ENCODE data around the gene ADCY1.

The ADCY1 gene

GRCh38 chr7:45712872-45713668, 138.9 kb downstream of the ADCY1 start:
- TF ChIP-seq, protein P1, sequence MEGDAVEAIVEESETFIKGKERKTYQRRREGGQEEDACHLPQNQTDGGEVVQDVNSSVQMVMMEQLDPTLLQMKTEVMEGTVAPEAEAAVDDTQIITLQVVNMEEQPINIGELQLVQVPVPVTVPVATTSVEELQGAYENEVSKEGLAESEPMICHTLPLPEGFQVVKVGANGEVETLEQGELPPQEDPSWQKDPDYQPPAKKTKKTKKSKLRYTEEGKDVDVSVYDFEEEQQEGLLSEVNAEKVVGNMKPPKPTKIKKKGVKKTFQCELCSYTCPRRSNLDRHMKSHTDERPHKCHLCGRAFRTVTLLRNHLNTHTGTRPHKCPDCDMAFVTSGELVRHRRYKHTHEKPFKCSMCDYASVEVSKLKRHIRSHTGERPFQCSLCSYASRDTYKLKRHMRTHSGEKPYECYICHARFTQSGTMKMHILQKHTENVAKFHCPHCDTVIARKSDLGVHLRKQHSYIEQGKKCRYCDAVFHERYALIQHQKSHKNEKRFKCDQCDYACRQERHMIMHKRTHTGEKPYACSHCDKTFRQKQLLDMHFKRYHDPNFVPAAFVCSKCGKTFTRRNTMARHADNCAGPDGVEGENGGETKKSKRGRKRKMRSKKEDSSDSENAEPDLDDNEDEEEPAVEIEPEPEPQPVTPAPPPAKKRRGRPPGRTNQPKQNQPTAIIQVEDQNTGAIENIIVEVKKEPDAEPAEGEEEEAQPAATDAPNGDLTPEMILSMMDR (IDR thresholded peaks at IDR 0.05; ENCODE audit: insufficient read depth, low read length, poor library complexity, severe bottlenecking): no peak
- TF ChIP-seq EZH2phosphoT487 (conservative IDR thresholded peaks at IDR 0.05; ENCODE audit: low read length): no peak
- H3K79me2 ChIP-seq (ENCODE audit: insufficient read depth, low read length): no peaks in the 10 kb centered on the region
- no peaks in the 10 kb centered on the region for H3K9me3 ChIP-seq (ENCODE audit: insufficient read depth, low read length)
- no peaks in the 10 kb centered on the region for H4K20me1 ChIP-seq (ENCODE audit: low read depth, low read length)
- no peaks in the 10 kb centered on the region for H3K9me2 ChIP-seq (replicated peaks; ENCODE audit: insufficient read depth, low read length)
- no peak overlapping the region for H3K27ac ChIP-seq (ENCODE audit: low read depth, low read length)
- H2AFZ ChIP-seq (ENCODE audit: low read depth, low read length, severe bottlenecking): no peak overlapping the region
- H3K27me3 ChIP-seq (ENCODE audit: low read length): no peaks in the 10 kb centered on the region
- H3K9ac ChIP-seq (ENCODE audit: low read length): no peak overlapping the region
- H3K4me3 ChIP-seq (ENCODE audit: insufficient read depth, low read length, poor library complexity, severe bottlenecking): no peak overlapping the region
- H3K4me2 ChIP-seq (ENCODE audit: low read depth, low read length, poor library complexity, severe bottlenecking): no peak overlapping the region
- no peaks in the 10 kb centered on the region for H3K36me3 ChIP-seq (ENCODE audit: low read length)
- H3F3A ChIP-seq (ENCODE audit: insufficient read depth): no peaks in the 10 kb centered on the region

- no peak for TF ChIP-seq EZH2phosphoT487 (conservative IDR thresholded peaks at IDR 0.05; ENCODE audit: low read length)
- TF ChIP-seq, protein P1 (IDR thresholded peaks at IDR 0.05; ENCODE audit: insufficient read depth, low read length, poor library complexity, severe bottlenecking): no peak
- no peaks in the 10 kb centered on the region for H3K27me3 ChIP-seq (ENCODE audit: low read length)
- no peaks in the 10 kb centered on the region for H3K36me3 ChIP-seq (ENCODE audit: low read length)
- H2AFZ ChIP-seq (ENCODE audit: low read depth, low read length, severe bottlenecking): no peak overlapping the region
- H3K9me3 ChIP-seq (ENCODE audit: insufficient read depth, low read length): no peaks in the 10 kb centered on the region
- no peak overlapping the region for H3K9ac ChIP-seq (ENCODE audit: low read length)
- H3F3A ChIP-seq (ENCODE audit: insufficient read depth): no peaks in the 10 kb centered on the region
- H3K4me3 ChIP-seq (ENCODE audit: insufficient read depth, low read length, poor library complexity, severe bottlenecking): no peak overlapping the region
- H3K79me2 ChIP-seq (ENCODE audit: insufficient read depth, low read length): no peaks in the 10 kb centered on the region
- H3K4me2 ChIP-seq (ENCODE audit: low read depth, low read length, poor library complexity, severe bottlenecking): no peak overlapping the region
- H3K27ac ChIP-seq (ENCODE audit: low read depth, low read length): no peak overlapping the region
- no peaks in the 10 kb centered on the region for H3K9me2 ChIP-seq (replicated peaks; ENCODE audit: insufficient read depth, low read length)
- H4K20me1 ChIP-seq (ENCODE audit: low read depth, low read length): no peaks in the 10 kb centered on the region
These were observed 139.7 kb downstream of the ADCY1 start for GRCh38 chr7:45713669-45714520.

DNA sequence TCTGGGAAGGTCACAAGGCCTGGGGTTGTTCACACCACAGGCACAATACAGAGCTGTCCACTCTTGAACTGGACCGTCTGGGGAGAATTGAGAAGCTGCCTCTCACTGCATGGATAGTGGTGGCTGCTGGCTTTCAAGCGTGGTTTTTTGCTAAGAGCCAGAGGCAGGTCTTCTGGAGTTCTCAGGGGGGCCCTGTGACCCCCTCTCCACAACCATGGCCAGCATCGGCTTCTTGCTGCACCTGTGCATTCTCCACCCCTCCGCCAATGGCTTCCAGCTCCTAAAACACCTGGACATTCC, 140.3 kb downstream of the ADCY1 start:
- no peaks in the 10 kb centered on the region for H3K27me3 ChIP-seq (ENCODE audit: low read length)
- H3K9me2 ChIP-seq (replicated peaks; ENCODE audit: insufficient read depth, low read length): no peaks in the 10 kb centered on the region
- no peaks in the 10 kb centered on the region for H3K36me3 ChIP-seq (ENCODE audit: low read length)
- H3F3A ChIP-seq (ENCODE audit: insufficient read depth): no peaks in the 10 kb centered on the region
- H4K20me1 ChIP-seq (ENCODE audit: low read depth, low read length): no peaks in the 10 kb centered on the region
- H3K4me3 ChIP-seq (ENCODE audit: insufficient read depth, low read length, poor library complexity, severe bottlenecking): no peak overlapping the region
- no peak overlapping the region for H3K27ac ChIP-seq (ENCODE audit: low read depth, low read length)
- no peak overlapping the region for H2AFZ ChIP-seq (ENCODE audit: low read depth, low read length, severe bottlenecking)
- no peak overlapping the region for H3K9ac ChIP-seq (ENCODE audit: low read length)
- H3K9me3 ChIP-seq (ENCODE audit: insufficient read depth, low read length): no peaks in the 10 kb centered on the region
- no peaks in the 10 kb centered on the region for H3K79me2 ChIP-seq (ENCODE audit: insufficient read depth, low read length)
- TF ChIP-seq, protein P1 (IDR thresholded peaks at IDR 0.05; ENCODE audit: insufficient read depth, low read length, poor library complexity, severe bottlenecking): no peak
- no peak overlapping the region for H3K4me2 ChIP-seq (ENCODE audit: low read depth, low read length, poor library complexity, severe bottlenecking)

Data from SU-DHL-6 (cell line).